Measurements from ENCODE around the gene PLEKHM3. TPM values are rescaled to one million over a fixed set of nuclear protein-coding genes. Genes with fewer than 3 reads are reported as not detected.

Gene PLEKHM3
- total RNA-seq, 1 experiment from 2014 or later, result 6.5 TPM

GRCh38 chr2:207852791-207853190 lies 172.5 kb downstream of the PLEKHM3 start:
- Histone ChIP-seq H3K9me3 (ENCODE audit: low read depth, low read length, poor library complexity, severe bottlenecking) (no peaks in the 10 kb centered on the region), H3K4me3 (ENCODE audit: low read depth, low read length, poor library complexity, severe bottlenecking) (no peak overlapping the region), H3K27ac (ENCODE audit: low read depth, low read length, poor library complexity, severe bottlenecking) (no peak overlapping the region), H3K4me1 (ENCODE audit: insufficient read depth, low read length, poor library complexity, severe bottlenecking) (no peaks in the 10 kb centered on the region), H3K27me3 (replicated peaks; ENCODE audit: insufficient read depth, low read depth, low read length, poor library complexity) (no peaks in the 10 kb centered on the region), H3K36me3 (ENCODE audit: insufficient read depth, low read length, poor library complexity, severe bottlenecking) (no peaks in the 10 kb centered on the region)
- POLR2A ChIA-PET (ENCODE audit: low non-redundant PET), result no interaction called here
- CTCF ChIA-PET, result no interaction called here
- DNase-seq (ENCODE audit: low spot score), result no peak
- no peak for TF ChIP-seq EZH2 (IDR thresholded peaks at IDR 0.05; ENCODE audit: borderline replicate concordance, low read depth, low read length, poor library complexity, severe bottlenecking)
- TF ChIP-seq CTCF (conservative IDR thresholded peaks at IDR 0.05; ENCODE audit: low read depth, low read length), result no peak
- BruUV-seq (replicated peaks), result no TSS peak
- intact Hi-C loops (cut with micrococcal nuclease; ENCODE audit: unreplicated experiment), result no loop called here

GRCh38 chr2:207849443-207849842 lies 175.9 kb downstream of the PLEKHM3 start:
- ChIA-PET POLR2A (ENCODE audit: low non-redundant PET) (no interaction called here), CTCF (no interaction called here)
- no peak for DNase-seq (ENCODE audit: low spot score)
- intact Hi-C loops (cut with micrococcal nuclease; ENCODE audit: unreplicated experiment), result no loop called here
- no TSS peak for BruUV-seq (replicated peaks)
- TF ChIP-seq EZH2 (IDR thresholded peaks at IDR 0.05; ENCODE audit: borderline replicate concordance, low read depth, low read length, poor library complexity, severe bottlenecking) (no peak), CTCF (conservative IDR thresholded peaks at IDR 0.05; ENCODE audit: low read depth, low read length) (no peak)
- H3K4me3 ChIP-seq (ENCODE audit: low read depth, low read length, poor library complexity, severe bottlenecking), result no peak overlapping the region
- no peaks in the 10 kb centered on the region for H3K9me3 ChIP-seq (ENCODE audit: low read depth, low read length, poor library complexity, severe bottlenecking)
- H3K27me3 ChIP-seq (replicated peaks; ENCODE audit: insufficient read depth, low read depth, low read length, poor library complexity), result no peaks in the 10 kb centered on the region
- no peaks in the 10 kb centered on the region for H3K4me1 ChIP-seq (ENCODE audit: insufficient read depth, low read length, poor library complexity, severe bottlenecking)
- H3K27ac ChIP-seq (ENCODE audit: low read depth, low read length, poor library complexity, severe bottlenecking), result no peak overlapping the region
- no peaks in the 10 kb centered on the region for H3K36me3 ChIP-seq (ENCODE audit: insufficient read depth, low read length, poor library complexity, severe bottlenecking)

- no TSS peak for BruUV-seq (replicated peaks)
- Histone ChIP-seq H3K27ac (ENCODE audit: low read depth, low read length, poor library complexity, severe bottlenecking) (no peak overlapping the region), H3K36me3 (ENCODE audit: insufficient read depth, low read length, poor library complexity, severe bottlenecking) (no peaks in the 10 kb centered on the region), H3K4me1 (ENCODE audit: insufficient read depth, low read length, poor library complexity, severe bottlenecking) (no peaks in the 10 kb centered on the region), H3K4me3 (ENCODE audit: low read depth, low read length, poor library complexity, severe bottlenecking) (no peak overlapping the region), H3K27me3 (replicated peaks; ENCODE audit: insufficient read depth, low read depth, low read length, poor library complexity) (no peaks in the 10 kb centered on the region), H3K9me3 (ENCODE audit: low read depth, low read length, poor library complexity, severe bottlenecking) (no peaks in the 10 kb centered on the region)
- ChIA-PET CTCF (no interaction called here), POLR2A (ENCODE audit: low non-redundant PET) (interaction anchor here (0.9 kb wide), 1 partner anchor 1064 kb away, joined by 3 read pairs; no protein-coding TSS in a partner anchor)
- intact Hi-C loops (cut with micrococcal nuclease; ENCODE audit: unreplicated experiment), result no loop called here
- no peak for TF ChIP-seq EZH2 (IDR thresholded peaks at IDR 0.05; ENCODE audit: borderline replicate concordance, low read depth, low read length, poor library complexity, severe bottlenecking)
- TF ChIP-seq CTCF (conservative IDR thresholded peaks at IDR 0.05; ENCODE audit: low read depth, low read length), result no peak
- no peak for DNase-seq (ENCODE audit: low spot score)
Observed at GRCh38 chr2:207848545-207848928, 176.8 kb downstream of the PLEKHM3 start.

Measured in A673 (cell line).